HG03039 (cell line): ENCODE measurements around the gene ABHD12.

Experiments
- ATAC-seq: cut with Tn5 transposase; IDR thresholded peaks from one replicate; pipeline ENCODE4 v1.9.1; 2021; ENCODE audit warnings: mild to moderate bottlenecking, moderate library complexity; ENCODE audit not compliant: unreplicated experiment

The ABHD12 gene

GRCh38 chr20:25382704-25383370, 7.8 kb downstream of the ABHD12 start:
- no peak for ATAC-seq

- ATAC-seq = no peak
Observed at GRCh38 chr20:25380945-25381614, 9.6 kb downstream of the ABHD12 start.

- ATAC-seq = no peak
Observed at GRCh38 chr20:25378884-25379733, 11.5 kb downstream of the ABHD12 start.

GRCh38 chr20:25378189-25378883, 12.3 kb downstream of the ABHD12 start:
- ATAC-seq = no peak

GRCh38 chr20:25376886-25377285, 13.7 kb downstream of the ABHD12 start:
- no peak for ATAC-seq

- no peak for ATAC-seq
Observed at GRCh38 chr20:25376236-25376635, 14.4 kb downstream of the ABHD12 start.

GRCh38 chr20:25374842-25375241, 15.8 kb downstream of the ABHD12 start:
- ATAC-seq = no peak

- ATAC-seq = no peak
Observed at GRCh38 chr20:25372584-25373336, 17.9 kb downstream of the ABHD12 start.

GRCh38 chr20:25369971-25370370, 20.7 kb downstream of the ABHD12 start:
- ATAC-seq = no peak

GRCh38 chr20:25369529-25369928, 21.1 kb downstream of the ABHD12 start:
- ATAC-seq = no peak

GRCh38 chr20:25368976-25369375, 21.7 kb downstream of the ABHD12 start:
- no peak for ATAC-seq

- no peak for ATAC-seq
Observed at GRCh38 chr20:25368526-25368925, 22.1 kb downstream of the ABHD12 start.

- ATAC-seq = no peak
Observed at GRCh38 chr20:25364879-25365699, 25.5 kb downstream of the ABHD12 start.

GRCh38 chr20:25364180-25364788, 26.4 kb downstream of the ABHD12 start:
- no peak for ATAC-seq

GRCh38 chr20:25361287-25361683, 29.4 kb downstream of the ABHD12 start:
- no peak for ATAC-seq

GRCh38 chr20:25360631-25361286, 29.9 kb downstream of the ABHD12 start:
- ATAC-seq = no peak

GRCh38 chr20:25356271-25356933, 34.2 kb downstream of the ABHD12 start:
- ATAC-seq = no peak

- ATAC-seq = no peak
Observed at GRCh38 chr20:25355866-25356265, 34.8 kb downstream of the ABHD12 start.
